Endothelial cell of umbilical vein (primary cell): ENCODE data around the gene NADK.

Experiments used
- CTCF ChIP-seq, 2 donors: IDR thresholded peaks; 1 replicate in 1 of 2; 2 replicates in 1 of 2; pipeline ENCODE4 v1.5.1; 2011; ENCODE audit warnings: low read length in 2 of 2, mild to moderate bottlenecking in 2 of 2, moderate library complexity in 2 of 2, control low read depth in 1 of 2, inconsistent platforms in 1 of 2, low read depth in 1 of 2; ENCODE audit not compliant: insufficient read depth in 1 of 2; ENCODE audit errors: extremely low read depth in 1 of 2
- EZH2 ChIP-seq: IDR thresholded peaks from 2 replicates; pipeline ENCODE4 v1.6.1; 2012; ENCODE audit warnings: borderline replicate concordance, low read depth, mild to moderate bottlenecking, moderate library complexity, low read length, inconsistent platforms; ENCODE audit not compliant: severe bottlenecking
- FOS ChIP-seq: IDR thresholded peaks from 2 replicates; pipeline ENCODE4 v1.6.1; 2011; ENCODE audit warnings: mild to moderate bottlenecking, low read length, moderate library complexity, borderline replicate concordance; ENCODE audit not compliant: insufficient read depth
- GATA2 ChIP-seq: IDR thresholded peaks from 2 replicates; pipeline ENCODE4 v1.7.0; 2011; ENCODE audit warnings: low read depth, mild to moderate bottlenecking, moderate library complexity, mixed read lengths, low read length; ENCODE audit not compliant: insufficient read length, insufficient read depth
- MAX ChIP-seq: IDR thresholded peaks from 2 replicates; pipeline ENCODE4 v1.6.1; 2011; ENCODE audit not compliant: insufficient read depth, insufficient read length
- MYC ChIP-seq: IDR thresholded peaks from one replicate; pipeline ENCODE4 v1.6.1; 2011; ENCODE audit warnings: mild to moderate bottlenecking, low read depth, low read length
- POLR2A ChIP-seq: IDR thresholded peaks from 2 replicates; pipeline ENCODE4 v1.6.1; 2012; ENCODE audit warnings: low read depth, mild to moderate bottlenecking, control low read depth, low read length
- POLR2AphosphoS5 ChIP-seq: IDR thresholded peaks from 2 replicates; pipeline ENCODE4 v1.6.1; 2012; ENCODE audit warnings: low read depth, mild to moderate bottlenecking, control low read depth, low read length, moderate library complexity; ENCODE audit not compliant: insufficient read depth

- TF ChIP-seq POLR2AphosphoS5 (no peak), CTCF (IDR thresholded peaks at IDR 0.05; ENCODE audit: extremely low read depth in 1 of 2, insufficient read depth in 1 of 2, low read depth in 1 of 2, low read length in 2 of 2) (no peak), EZH2 (no peak), POLR2A (no peak), FOS (no peak), GATA2 (no peak), MAX (no peak), MYC (no peak)
Measured at GRCh38 chr1:1825217-1825616, 46.9 kb upstream of the NADK start.
